GM23338 (cell line): ENCODE results near the gene IKBKE. TPM values are rescaled to one million over a fixed set of nuclear protein-coding genes. Genes with fewer than 3 reads are reported as not detected.

ENCODE experiments used
- ATAC-seq: fragments of 200-7000 bp; cut with Tn5 transposase; 3 replicates; pipeline ENCODE4 v1.9.1; 2020
- DNase-seq: peaks from one replicate; pipeline ENCODE4 v3.0.0-alpha.2; 2015; ENCODE audit warnings: low spot score
- H2AFZ ChIP-seq: fragments of 200-600 bp; sonication (generic); 2 replicates; pipeline ENCODE4 v1.8.0; 2016; ENCODE audit warnings: antibody characterized with exemption, mild to moderate bottlenecking, moderate library complexity
- H3F3A ChIP-seq: fragments of 200-600 bp; sonication (generic); replicated peaks from 2 replicates; pipeline ENCODE4 v1.8.0; 2017; ENCODE audit warnings: antibody characterized with exemption, mixed run types, low read depth
- H3K27ac ChIP-seq: fragments of 200-600 bp; sonication (generic); 2 replicates; pipeline ENCODE4 v1.6.1; 2016; ENCODE audit warnings: low read depth
- H3K27me3 ChIP-seq: fragments of 200-600 bp; sonication (generic); 2 replicates; pipeline ENCODE4 v1.8.0; 2016; ENCODE audit warnings: mild to moderate bottlenecking, mixed run types, moderate library complexity; ENCODE audit not compliant: insufficient read depth
- H3K36me3 ChIP-seq: fragments of 200-600 bp; sonication (generic); 2 replicates; pipeline ENCODE4 v1.8.0; 2016; ENCODE audit warnings: mild to moderate bottlenecking; ENCODE audit not compliant: insufficient read depth
- H3K4me1 ChIP-seq: fragments of 200-600 bp; sonication (generic); 2 replicates; pipeline ENCODE4 v1.8.0; 2016; ENCODE audit warnings: mild to moderate bottlenecking, moderate library complexity; ENCODE audit not compliant: insufficient read depth
- H3K4me2 ChIP-seq: fragments of 200-600 bp; sonication (generic); 2 replicates; pipeline ENCODE4 v1.7.1; 2017; ENCODE audit warnings: mixed run types
- H3K4me3 ChIP-seq: fragments of 200-600 bp; sonication (generic); 2 replicates; pipeline ENCODE4 v1.6.1; 2016; ENCODE audit warnings: mixed run types
- H3K79me2 ChIP-seq: fragments of 200-600 bp; sonication (generic); replicated peaks from 2 replicates; pipeline ENCODE4 v1.8.0; 2017; ENCODE audit warnings: mild to moderate bottlenecking; ENCODE audit not compliant: insufficient read depth
- H3K9me2 ChIP-seq: fragments of 200-600 bp; sonication (generic); 2 replicates; pipeline ENCODE4 v1.8.0; 2017; ENCODE audit not compliant: insufficient read depth
- H4K20me1 ChIP-seq: fragments of 200-600 bp; sonication (generic); replicated peaks from 2 replicates; pipeline ENCODE4 v1.8.0; 2017; ENCODE audit warnings: mild to moderate bottlenecking; ENCODE audit not compliant: insufficient read depth
- H3K27ac Mint-ChIP-seq: 2 replicates; pipeline ENCODE4 v1.8.0; 2020; ENCODE audit warnings: inconsistent platforms, mild to moderate bottlenecking, moderate library complexity, mixed read lengths
- H3K27me3 Mint-ChIP-seq: 3 replicates; pipeline ENCODE4 v1.8.0; 2022; ENCODE audit warnings: low read depth, mild to moderate bottlenecking, moderate library complexity, mixed read lengths, inconsistent platforms; ENCODE audit not compliant: insufficient read depth, poor library complexity
- H3K36me3 Mint-ChIP-seq: 3 replicates; pipeline ENCODE4 v1.8.0; 2021; ENCODE audit warnings: low read depth, mild to moderate bottlenecking, inconsistent platforms, moderate library complexity, mixed read lengths
- H3K4me1 Mint-ChIP-seq: 3 replicates; pipeline ENCODE4 v1.8.0; 2020; ENCODE audit warnings: mild to moderate bottlenecking, inconsistent platforms, mixed read lengths
- H3K4me3 Mint-ChIP-seq: 3 replicates; pipeline ENCODE4 v1.8.0; 2021; ENCODE audit warnings: moderate library complexity, mild to moderate bottlenecking, inconsistent platforms, mixed read lengths
- H3K9me3 Mint-ChIP-seq: 3 replicates; pipeline ENCODE4 v1.8.0; 2020; ENCODE audit warnings: moderate library complexity, mild to moderate bottlenecking, inconsistent platforms, mixed read lengths
- CREB1 ChIP-seq: fragments of 250-450 bp; sonication (Bioruptor Pico); IDR thresholded peaks from 2 replicates; pipeline ENCODE4 v1.5.0; 2020; ENCODE audit warnings: low read depth, mild to moderate bottlenecking, moderate library complexity
- CTCF ChIP-seq, 2 experiments: fragments of 200-600 bp in 1 of 2; sonication (generic) in 1 of 2; conservative IDR thresholded peaks; 2 replicates each; pipeline versions ENCODE4 v1.5.1 to v1.6.1; 2016 to 2017; ENCODE audit warnings: antibody characterized with exemption in 2 of 2, low read depth in 2 of 2, mild to moderate bottlenecking in 2 of 2, moderate library complexity in 1 of 2
- ETS1 ChIP-seq: IDR thresholded peaks from 2 replicates; pipeline ENCODE4 v1.6.1; 2016; ENCODE audit warnings: antibody characterized with exemption
- EZH2 ChIP-seq: fragments of 200-600 bp; sonication (generic); IDR thresholded peaks from one replicate; pipeline ENCODE4 v1.8.0; 2017; ENCODE audit warnings: antibody characterized with exemption, mild to moderate bottlenecking, low read depth; ENCODE audit not compliant: unreplicated experiment
- EZH2phosphoT487 ChIP-seq: fragments of 200-600 bp; sonication (generic); IDR thresholded peaks from one replicate; pipeline ENCODE4 v1.8.1; 2018; ENCODE audit warnings: antibody characterized with exemption; ENCODE audit not compliant: unreplicated experiment
- JUNB ChIP-seq: IDR thresholded peaks from one replicate; pipeline ENCODE4 v1.6.1; 2016; ENCODE audit warnings: antibody characterized with exemption; ENCODE audit not compliant: unreplicated experiment
- NANOG ChIP-seq: IDR thresholded peaks from 2 replicates; pipeline ENCODE4 v1.6.1; 2016; ENCODE audit warnings: antibody characterized with exemption, borderline replicate concordance
- POLR2AphosphoS5 ChIP-seq: IDR thresholded peaks from 2 replicates; pipeline ENCODE4 v1.6.1; 2016; ENCODE audit warnings: antibody characterized with exemption, low read depth
- STAT1 ChIP-seq: IDR thresholded peaks from one replicate; pipeline ENCODE4 v1.6.1; 2016; ENCODE audit warnings: antibody characterized with exemption; ENCODE audit not compliant: unreplicated experiment
- ZNF114 ChIP-seq: fragments of 250-450 bp; sonication (Bioruptor Pico); IDR thresholded peaks from 2 replicates; pipeline ENCODE4 v1.5.0; 2020; ENCODE audit warnings: mild to moderate bottlenecking, moderate library complexity
- ZNF331 ChIP-seq: fragments of 250-450 bp; sonication (Bioruptor Pico); IDR thresholded peaks from 2 replicates; pipeline ENCODE4 v1.5.0; 2020; ENCODE audit warnings: low read depth, mild to moderate bottlenecking, moderate library complexity
- polyA plus RNA-seq: library from polyadenylated mRNA; unstranded; fragments of >200 nt; fragmentation: Nextera tagmentation; extraction: Ambion mirVana; gene quantifications from 2 replicates; pipeline ENCODE4 v1.2.1, GENCODE V29; 2016
- total RNA-seq: library from RNA; depleted of rRNA; stranded (reverse); fragments of >200 nt; shearing (Covaris generic); gene quantifications from 2 replicates; pipeline ENCODE4 v1.2.3, GENCODE V29; 2014
- TF ChIP-seq, protein P1 (sequence below): IDR thresholded peaks from one replicate; pipeline ENCODE4 v1.6.1; 2018; ENCODE audit warnings: antibody characterized with exemption; ENCODE audit not compliant: unreplicated experiment
- TF ChIP-seq, protein P2 (sequence below): fragments of 250-450 bp; sonication (Bioruptor Pico); IDR thresholded peaks from 2 replicates; pipeline ENCODE4 v1.5.0; 2020; ENCODE audit warnings: mild to moderate bottlenecking, moderate library complexity

The IKBKE gene
- total and polyA plus RNA-seq, 2 experiments from 2014 or later, result 4.8 to 11.1 TPM

- peaks cover 23% of the 10 kb centered on the region for H3K36me3 Mint-ChIP-seq
Measured at GRCh38 chr1:206491616-206492015, 21.3 kb downstream of the IKBKE start.

More at GRCh38 chr1:206491616-206492015, 21.3 kb downstream of the IKBKE start:
- Mint-ChIP-seq H3K27me3 (peaks cover 12% of the 10 kb centered on the region), H3K9me3 (no peaks in the 10 kb centered on the region), H3K4me1 (peaks cover 3% of the 10 kb centered on the region; the same call in 1 of the 3 replicates), H3K27ac (no peak overlapping the region), H3K4me3 (no peak overlapping the region)
- Histone ChIP-seq H3K27ac (no peak overlapping the region), H3K36me3 (no peaks in the 10 kb centered on the region), H3K27me3 (no peaks in the 10 kb centered on the region), H3K4me3 (no peak overlapping the region), H2AFZ (no peak overlapping the region), H3K4me1 (no peaks in the 10 kb centered on the region), H3K9me2 (no peaks in the 10 kb centered on the region), H4K20me1 (no peaks in the 10 kb centered on the region), H3F3A (no peaks in the 10 kb centered on the region), H3K4me2 (no peak overlapping the region), H3K79me2 (no peaks in the 10 kb centered on the region)
- DNase-seq (no peak), ATAC-seq (no peak)
- no peak for TF ChIP-seq ZNF331 (CRISPR knock-in tag)
- TF ChIP-seq POLR2AphosphoS5, result no peak
- no peak for TF ChIP-seq CTCF (conservative IDR thresholded peaks at IDR 0.05; ENCODE audit: low read depth in 2 of 2)
- TF ChIP-seq CREB1, result no peak
- no peak for TF ChIP-seq JUNB
- TF ChIP-seq ETS1, result no peak
- TF ChIP-seq, protein P1, sequence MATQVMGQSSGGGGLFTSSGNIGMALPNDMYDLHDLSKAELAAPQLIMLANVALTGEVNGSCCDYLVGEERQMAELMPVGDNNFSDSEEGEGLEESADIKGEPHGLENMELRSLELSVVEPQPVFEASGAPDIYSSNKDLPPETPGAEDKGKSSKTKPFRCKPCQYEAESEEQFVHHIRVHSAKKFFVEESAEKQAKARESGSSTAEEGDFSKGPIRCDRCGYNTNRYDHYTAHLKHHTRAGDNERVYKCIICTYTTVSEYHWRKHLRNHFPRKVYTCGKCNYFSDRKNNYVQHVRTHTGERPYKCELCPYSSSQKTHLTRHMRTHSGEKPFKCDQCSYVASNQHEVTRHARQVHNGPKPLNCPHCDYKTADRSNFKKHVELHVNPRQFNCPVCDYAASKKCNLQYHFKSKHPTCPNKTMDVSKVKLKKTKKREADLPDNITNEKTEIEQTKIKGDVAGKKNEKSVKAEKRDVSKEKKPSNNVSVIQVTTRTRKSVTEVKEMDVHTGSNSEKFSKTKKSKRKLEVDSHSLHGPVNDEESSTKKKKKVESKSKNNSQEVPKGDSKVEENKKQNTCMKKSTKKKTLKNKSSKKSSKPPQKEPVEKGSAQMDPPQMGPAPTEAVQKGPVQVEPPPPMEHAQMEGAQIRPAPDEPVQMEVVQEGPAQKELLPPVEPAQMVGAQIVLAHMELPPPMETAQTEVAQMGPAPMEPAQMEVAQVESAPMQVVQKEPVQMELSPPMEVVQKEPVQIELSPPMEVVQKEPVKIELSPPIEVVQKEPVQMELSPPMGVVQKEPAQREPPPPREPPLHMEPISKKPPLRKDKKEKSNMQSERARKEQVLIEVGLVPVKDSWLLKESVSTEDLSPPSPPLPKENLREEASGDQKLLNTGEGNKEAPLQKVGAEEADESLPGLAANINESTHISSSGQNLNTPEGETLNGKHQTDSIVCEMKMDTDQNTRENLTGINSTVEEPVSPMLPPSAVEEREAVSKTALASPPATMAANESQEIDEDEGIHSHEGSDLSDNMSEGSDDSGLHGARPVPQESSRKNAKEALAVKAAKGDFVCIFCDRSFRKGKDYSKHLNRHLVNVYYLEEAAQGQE, result no peak
- TF ChIP-seq, protein P2, sequence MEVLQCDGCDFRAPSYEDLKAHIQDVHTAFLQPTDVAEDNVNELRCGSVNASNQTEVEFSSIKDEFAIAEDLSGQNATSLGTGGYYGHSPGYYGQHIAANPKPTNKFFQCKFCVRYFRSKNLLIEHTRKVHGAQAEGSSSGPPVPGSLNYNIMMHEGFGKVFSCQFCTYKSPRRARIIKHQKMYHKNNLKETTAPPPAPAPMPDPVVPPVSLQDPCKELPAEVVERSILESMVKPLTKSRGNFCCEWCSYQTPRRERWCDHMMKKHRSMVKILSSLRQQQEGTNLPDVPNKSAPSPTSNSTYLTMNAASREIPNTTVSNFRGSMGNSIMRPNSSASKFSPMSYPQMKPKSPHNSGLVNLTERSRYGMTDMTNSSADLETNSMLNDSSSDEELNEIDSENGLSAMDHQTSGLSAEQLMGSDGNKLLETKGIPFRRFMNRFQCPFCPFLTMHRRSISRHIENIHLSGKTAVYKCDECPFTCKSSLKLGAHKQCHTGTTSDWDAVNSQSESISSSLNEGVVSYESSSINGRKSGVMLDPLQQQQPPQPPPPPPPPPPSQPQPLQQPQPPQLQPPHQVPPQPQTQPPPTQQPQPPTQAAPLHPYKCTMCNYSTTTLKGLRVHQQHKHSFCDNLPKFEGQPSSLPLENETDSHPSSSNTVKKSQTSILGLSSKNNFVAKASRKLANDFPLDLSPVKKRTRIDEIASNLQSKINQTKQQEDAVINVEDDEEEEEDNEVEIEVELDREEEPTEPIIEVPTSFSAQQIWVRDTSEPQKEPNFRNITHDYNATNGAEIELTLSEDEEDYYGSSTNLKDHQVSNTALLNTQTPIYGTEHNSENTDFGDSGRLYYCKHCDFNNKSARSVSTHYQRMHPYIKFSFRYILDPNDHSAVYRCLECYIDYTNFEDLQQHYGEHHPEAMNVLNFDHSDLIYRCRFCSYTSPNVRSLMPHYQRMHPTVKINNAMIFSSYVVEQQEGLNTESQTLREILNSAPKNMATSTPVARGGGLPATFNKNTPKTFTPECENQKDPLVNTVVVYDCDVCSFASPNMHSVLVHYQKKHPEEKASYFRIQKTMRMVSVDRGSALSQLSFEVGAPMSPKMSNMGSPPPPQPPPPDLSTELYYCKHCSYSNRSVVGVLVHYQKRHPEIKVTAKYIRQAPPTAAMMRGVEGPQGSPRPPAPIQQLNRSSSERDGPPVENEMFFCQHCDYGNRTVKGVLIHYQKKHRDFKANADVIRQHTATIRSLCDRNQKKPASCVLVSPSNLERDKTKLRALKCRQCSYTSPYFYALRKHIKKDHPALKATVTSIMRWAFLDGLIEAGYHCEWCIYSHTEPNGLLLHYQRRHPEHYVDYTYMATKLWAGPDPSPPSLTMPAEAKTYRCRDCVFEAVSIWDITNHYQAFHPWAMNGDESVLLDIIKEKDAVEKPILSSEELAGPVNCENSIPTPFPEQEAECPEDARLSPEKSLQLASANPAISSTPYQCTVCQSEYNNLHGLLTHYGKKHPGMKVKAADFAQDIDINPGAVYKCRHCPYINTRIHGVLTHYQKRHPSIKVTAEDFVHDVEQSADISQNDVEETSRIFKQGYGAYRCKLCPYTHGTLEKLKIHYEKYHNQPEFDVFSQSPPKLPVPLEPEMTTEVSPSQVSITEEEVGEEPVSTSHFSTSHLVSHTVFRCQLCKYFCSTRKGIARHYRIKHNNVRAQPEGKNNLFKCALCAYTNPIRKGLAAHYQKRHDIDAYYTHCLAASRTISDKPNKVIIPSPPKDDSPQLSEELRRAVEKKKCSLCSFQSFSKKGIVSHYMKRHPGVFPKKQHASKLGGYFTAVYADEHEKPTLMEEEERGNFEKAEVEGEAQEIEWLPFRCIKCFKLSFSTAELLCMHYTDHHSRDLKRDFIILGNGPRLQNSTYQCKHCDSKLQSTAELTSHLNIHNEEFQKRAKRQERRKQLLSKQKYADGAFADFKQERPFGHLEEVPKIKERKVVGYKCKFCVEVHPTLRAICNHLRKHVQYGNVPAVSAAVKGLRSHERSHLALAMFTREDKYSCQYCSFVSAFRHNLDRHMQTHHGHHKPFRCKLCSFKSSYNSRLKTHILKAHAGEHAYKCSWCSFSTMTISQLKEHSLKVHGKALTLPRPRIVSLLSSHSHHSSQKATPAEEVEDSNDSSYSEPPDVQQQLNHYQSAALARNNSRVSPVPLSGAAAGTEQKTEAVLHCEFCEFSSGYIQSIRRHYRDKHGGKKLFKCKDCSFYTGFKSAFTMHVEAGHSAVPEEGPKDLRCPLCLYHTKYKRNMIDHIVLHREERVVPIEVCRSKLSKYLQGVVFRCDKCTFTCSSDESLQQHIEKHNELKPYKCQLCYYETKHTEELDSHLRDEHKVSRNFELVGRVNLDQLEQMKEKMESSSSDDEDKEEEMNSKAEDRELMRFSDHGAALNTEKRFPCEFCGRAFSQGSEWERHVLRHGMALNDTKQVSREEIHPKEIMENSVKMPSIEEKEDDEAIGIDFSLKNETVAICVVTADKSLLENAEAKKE (CRISPR knock-in tag), result no peak
- no peak for TF ChIP-seq EZH2phosphoT487
- TF ChIP-seq EZH2, result no peak
- no peak for TF ChIP-seq ZNF114 (CRISPR knock-in tag)
- TF ChIP-seq STAT1, result no peak
- TF ChIP-seq NANOG, result no peak
